ENCODE data around the gene PCDHGA4. TPM values are rescaled to one million over a fixed set of nuclear protein-coding genes. Genes with fewer than 3 reads are reported as not detected.
A peak's percentile ranks its signal among the peaks of the same experiment; 100 is the strongest.

The PCDHGA4 gene
- total and polyA plus RNA-seq, 2 of the 13 experiments (the other 11 are each of a cell fraction or from before 2014, with no cell fraction given) = 0.49 to 0.58 TPM

DNA sequence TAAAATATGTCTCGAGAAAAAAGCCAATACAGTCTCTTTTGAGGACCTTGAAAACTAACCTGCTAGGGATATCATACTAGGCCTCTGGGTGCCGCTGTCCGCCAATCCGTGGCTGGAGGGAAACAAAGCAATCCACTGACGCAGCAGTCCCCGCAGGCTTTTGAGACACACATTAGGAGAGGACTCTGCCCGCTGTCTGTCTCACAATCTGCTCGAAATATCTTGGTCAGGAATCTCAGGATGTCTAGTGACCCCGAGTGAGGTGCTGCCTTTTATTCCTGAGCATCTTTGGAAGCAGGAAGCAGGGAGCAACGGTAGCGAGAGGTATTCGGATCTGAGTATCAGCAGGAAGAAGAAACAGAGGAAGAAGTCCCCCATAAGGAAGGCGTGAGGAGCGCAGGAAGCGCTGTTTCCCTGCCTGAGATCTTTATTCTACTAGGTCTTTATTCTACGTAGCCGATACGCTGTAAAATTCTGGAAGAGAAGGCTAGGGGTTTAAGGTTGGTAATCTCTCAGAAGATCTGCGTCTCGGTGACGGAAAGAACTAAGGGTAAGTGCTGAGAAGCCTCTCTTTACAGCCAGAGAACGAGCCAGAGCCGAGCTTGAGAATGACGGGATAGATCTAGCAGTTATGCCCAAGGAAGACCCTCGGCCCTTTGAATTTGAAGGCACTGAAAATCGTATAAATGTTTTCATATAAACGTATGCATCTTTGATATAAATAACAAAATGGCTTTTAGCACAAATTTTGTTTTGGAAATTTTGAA, 28.6 kb upstream of the PCDHGA4 start (continued):
- TF ChIP-seq, protein P1, sequence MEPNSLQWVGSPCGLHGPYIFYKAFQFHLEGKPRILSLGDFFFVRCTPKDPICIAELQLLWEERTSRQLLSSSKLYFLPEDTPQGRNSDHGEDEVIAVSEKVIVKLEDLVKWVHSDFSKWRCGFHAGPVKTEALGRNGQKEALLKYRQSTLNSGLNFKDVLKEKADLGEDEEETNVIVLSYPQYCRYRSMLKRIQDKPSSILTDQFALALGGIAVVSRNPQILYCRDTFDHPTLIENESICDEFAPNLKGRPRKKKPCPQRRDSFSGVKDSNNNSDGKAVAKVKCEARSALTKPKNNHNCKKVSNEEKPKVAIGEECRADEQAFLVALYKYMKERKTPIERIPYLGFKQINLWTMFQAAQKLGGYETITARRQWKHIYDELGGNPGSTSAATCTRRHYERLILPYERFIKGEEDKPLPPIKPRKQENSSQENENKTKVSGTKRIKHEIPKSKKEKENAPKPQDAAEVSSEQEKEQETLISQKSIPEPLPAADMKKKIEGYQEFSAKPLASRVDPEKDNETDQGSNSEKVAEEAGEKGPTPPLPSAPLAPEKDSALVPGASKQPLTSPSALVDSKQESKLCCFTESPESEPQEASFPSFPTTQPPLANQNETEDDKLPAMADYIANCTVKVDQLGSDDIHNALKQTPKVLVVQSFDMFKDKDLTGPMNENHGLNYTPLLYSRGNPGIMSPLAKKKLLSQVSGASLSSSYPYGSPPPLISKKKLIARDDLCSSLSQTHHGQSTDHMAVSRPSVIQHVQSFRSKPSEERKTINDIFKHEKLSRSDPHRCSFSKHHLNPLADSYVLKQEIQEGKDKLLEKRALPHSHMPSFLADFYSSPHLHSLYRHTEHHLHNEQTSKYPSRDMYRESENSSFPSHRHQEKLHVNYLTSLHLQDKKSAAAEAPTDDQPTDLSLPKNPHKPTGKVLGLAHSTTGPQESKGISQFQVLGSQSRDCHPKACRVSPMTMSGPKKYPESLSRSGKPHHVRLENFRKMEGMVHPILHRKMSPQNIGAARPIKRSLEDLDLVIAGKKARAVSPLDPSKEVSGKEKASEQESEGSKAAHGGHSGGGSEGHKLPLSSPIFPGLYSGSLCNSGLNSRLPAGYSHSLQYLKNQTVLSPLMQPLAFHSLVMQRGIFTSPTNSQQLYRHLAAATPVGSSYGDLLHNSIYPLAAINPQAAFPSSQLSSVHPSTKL (CRISPR knock-in tag; IDR thresholded peaks at IDR 0.05) = peak; percentile 38; the same call in 1 of the 2 replicates
- TF ChIP-seq ZNF549 (CRISPR knock-in tag; IDR thresholded peaks at IDR 0.05) (no peak), POLR2A (IDR thresholded peaks at IDR 0.05; ENCODE audit: insufficient read depth in 1 of 2, low read depth in 2 of 2, low read length in 2 of 2) (peak in 1 of 2 experiments; percentile 39; a peak in 1 of 4 replicates), KAT8 (CRISPR knock-in tag; IDR thresholded peaks at IDR 0.05) (0 out of 2 replicates have a peak, but pooled peaks have one; percentile 20), ZNF34 (CRISPR knock-in tag; IDR thresholded peaks at IDR 0.05; ENCODE audit: borderline replicate concordance) (no peak), ZBTB7B (CRISPR knock-in tag; IDR thresholded peaks at IDR 0.05) (0 out of 2 replicates have a peak, but pooled peaks have one; percentile 20)
- TF ChIP-seq, protein P2, sequence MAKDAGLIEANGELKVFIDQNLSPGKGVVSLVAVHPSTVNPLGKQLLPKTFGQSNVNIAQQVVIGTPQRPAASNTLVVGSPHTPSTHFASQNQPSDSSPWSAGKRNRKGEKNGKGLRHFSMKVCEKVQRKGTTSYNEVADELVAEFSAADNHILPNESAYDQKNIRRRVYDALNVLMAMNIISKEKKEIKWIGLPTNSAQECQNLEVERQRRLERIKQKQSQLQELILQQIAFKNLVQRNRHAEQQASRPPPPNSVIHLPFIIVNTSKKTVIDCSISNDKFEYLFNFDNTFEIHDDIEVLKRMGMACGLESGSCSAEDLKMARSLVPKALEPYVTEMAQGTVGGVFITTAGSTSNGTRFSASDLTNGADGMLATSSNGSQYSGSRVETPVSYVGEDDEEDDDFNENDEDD (CRISPR knock-in tag; IDR thresholded peaks at IDR 0.05; ENCODE audit: borderline replicate concordance) = peak; percentile 64; the same call in 1 of the 2 replicates

Data from HepG2 (cell line).